ENCODE measurements around the gene AQP12A. TPM values are rescaled to one million over a fixed set of nuclear protein-coding genes. Genes with fewer than 3 reads are reported as not detected.
"Not testable (repeated sequence)": the region's sequence is repeated elsewhere in the genome, so short reads cannot be mapped to it uniquely, and the experiment has no call there.

AQP12A gene
- total RNA-seq, 1 donor from 2014 or later: not detected

DNA sequence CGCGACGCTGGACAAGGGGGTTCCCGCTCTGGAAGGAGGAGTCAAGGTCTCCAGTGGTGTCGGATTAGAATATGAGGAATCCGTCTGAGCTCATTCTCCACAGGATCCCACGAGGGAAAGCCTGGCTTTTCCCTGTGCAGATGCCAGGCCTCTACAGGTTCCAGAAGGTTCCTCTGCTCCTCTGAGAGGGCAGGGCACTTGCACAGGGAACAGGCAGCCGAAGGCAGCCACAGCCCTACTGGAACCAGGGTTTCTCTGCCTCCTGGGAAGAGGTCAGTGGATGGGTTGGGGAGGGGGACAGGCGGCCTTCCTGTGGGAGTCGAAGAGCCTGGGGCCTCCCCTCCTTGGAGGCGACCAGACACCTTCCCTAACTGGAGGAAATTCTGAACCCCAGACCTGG, 1.7 kb upstream of the AQP12A start:
- DNase-seq (ENCODE audit: low read depth, low spot score): no peak
- Mint-ChIP-seq H3K27ac (ENCODE audit: unreplicated experiment) (no peak overlapping the region), H3K27me3 (ENCODE audit: low read depth) (peaks cover 2% of the 10 kb centered on the region), H3K36me3 (ENCODE audit: low read depth) (no peaks in the 10 kb centered on the region), H3K4me1 (no peaks in the 10 kb centered on the region), H3K9me3 (no peaks in the 10 kb centered on the region), H3K4me3 (no peak overlapping the region)
- TF ChIP-seq, protein P1, sequence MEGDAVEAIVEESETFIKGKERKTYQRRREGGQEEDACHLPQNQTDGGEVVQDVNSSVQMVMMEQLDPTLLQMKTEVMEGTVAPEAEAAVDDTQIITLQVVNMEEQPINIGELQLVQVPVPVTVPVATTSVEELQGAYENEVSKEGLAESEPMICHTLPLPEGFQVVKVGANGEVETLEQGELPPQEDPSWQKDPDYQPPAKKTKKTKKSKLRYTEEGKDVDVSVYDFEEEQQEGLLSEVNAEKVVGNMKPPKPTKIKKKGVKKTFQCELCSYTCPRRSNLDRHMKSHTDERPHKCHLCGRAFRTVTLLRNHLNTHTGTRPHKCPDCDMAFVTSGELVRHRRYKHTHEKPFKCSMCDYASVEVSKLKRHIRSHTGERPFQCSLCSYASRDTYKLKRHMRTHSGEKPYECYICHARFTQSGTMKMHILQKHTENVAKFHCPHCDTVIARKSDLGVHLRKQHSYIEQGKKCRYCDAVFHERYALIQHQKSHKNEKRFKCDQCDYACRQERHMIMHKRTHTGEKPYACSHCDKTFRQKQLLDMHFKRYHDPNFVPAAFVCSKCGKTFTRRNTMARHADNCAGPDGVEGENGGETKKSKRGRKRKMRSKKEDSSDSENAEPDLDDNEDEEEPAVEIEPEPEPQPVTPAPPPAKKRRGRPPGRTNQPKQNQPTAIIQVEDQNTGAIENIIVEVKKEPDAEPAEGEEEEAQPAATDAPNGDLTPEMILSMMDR (conservative IDR thresholded peaks at IDR 0.05): no peak

DNA sequence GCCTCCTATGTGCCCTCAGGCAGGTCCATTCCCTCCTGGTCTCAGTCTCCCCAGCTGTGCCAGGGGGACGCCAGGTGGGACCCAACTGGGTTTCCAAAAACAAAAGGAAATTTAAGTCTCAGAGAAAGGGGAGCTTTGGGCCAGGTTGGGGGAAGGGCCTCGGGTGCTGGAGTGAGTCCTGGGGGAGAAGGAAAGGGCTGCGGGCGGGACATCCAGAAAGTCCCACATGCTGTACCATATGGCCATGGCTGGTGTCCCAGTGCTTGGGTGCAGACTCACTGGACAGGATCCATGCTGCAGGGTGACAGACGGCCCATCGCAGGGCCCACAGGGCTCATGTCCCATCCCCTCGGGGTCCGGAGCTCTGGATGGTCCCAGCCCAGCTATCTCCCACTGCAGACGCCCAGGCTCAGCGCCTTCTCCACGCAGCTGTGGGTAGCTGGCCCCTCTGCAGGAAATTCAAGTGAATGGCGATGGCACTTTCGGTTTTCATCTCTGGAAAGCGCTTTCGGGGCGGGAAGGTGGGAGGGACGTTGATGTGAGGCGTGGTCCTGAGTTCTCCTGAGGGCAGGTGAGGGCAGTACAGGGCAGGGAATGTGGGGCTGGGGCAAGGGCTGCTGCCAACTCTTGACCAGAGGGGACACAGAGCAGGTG, 1.1 kb upstream of the AQP12A start:
- DNase-seq (ENCODE audit: low read depth, low spot score); H3K27ac Mint-ChIP-seq (ENCODE audit: unreplicated experiment); H3K4me1 Mint-ChIP-seq; H3K27me3 Mint-ChIP-seq (ENCODE audit: low read depth); H3K36me3 Mint-ChIP-seq (ENCODE audit: low read depth); H3K9me3 Mint-ChIP-seq; H3K4me3 Mint-ChIP-seq: not testable (repeated sequence)

DNA sequence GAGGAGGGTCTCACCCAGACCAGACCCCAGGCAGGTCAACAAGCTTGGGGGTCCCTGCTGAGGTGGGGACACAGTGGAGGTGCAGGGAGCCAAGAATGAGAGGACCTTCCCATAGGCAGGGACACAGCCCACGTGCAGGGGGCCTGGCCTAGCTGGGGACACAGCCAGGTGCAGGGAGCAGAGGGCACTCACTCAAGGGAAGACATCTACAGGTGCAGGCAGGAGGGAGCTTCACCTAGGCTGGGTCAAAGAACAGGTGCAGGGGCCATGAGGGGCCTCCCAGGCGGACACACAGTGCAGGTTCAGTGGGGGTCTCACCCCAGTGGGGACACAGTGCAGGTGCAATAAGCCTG, 615 bp upstream of the AQP12A start:
- not testable (repeated sequence) for H3K27me3 Mint-ChIP-seq (ENCODE audit: low read depth); H3K27ac Mint-ChIP-seq (ENCODE audit: unreplicated experiment); H3K4me3 Mint-ChIP-seq; DNase-seq (ENCODE audit: low read depth, low spot score); H3K4me1 Mint-ChIP-seq; H3K9me3 Mint-ChIP-seq; H3K36me3 Mint-ChIP-seq (ENCODE audit: low read depth)

DNA sequence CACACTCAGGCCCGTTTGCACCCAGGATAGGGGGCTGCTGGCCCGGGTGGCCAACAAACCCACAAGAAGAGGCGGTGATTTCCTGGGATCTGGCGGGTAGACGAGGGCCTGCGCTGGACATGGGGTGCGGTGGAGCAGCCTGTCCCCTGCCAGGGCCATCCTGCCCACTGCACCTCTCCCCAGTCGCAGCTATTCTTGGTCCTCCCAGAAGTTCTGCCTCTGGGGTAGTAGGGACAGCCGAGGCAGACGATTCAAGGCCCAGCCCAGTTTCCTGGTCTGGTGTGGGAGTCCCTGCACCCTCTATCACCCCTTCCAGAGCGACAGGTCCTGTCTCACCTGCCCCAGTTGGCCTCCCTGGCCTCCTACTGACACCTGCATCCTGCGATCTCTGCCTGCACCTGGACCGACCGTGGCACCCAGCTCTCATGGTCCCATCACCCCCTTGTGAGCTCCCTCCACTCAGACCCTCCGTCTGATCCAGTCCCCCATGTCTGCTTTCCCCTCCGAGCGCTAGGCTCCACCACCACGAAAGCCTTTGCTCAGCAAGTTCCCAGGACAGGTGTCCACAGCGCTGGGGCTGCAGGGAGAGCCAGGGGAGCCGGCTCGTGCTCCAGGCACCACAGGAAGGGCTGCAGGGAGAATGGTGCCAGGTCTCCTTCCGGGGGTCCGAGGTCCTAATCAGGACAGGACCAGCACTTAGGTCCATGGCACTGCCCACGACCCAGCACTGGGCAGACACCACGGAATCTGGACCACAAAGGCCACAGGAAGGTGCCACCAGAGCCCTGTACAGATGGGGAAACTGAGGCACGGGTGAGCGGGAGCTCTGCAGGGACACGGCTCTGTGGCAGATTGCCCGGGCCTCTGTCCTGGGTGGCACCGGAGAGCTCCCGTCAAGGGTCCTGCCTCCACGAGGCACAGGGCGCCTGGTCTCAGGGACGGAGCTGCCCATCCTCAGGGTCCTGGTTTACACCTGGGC, 1.2 kb downstream of the AQP12A start:
- not testable (repeated sequence) for DNase-seq (ENCODE audit: low read depth, low spot score)

DNA sequence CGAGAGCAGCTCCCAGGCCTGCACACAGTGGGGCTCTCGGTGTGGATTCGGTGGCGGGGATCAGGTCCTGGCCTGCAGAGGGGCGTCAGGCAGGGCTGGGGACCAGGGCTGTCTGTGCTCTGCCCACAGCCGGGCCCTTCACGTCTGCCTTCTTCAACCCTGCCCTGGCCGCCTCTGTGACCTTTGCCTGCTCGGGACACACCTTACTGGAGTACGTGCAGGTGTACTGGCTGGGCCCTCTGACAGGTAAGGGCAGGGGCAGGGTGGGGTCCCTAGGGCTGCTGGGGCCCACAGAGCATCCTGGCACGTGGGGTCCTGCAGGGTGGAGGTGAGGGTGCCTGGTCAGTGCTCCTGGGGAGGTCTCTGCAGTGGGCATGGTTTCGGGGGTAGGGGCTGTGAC, 2.6 kb downstream of the AQP12A start:
- not testable (repeated sequence) for H3K9me3 Mint-ChIP-seq; H3K27ac Mint-ChIP-seq (ENCODE audit: unreplicated experiment); DNase-seq (ENCODE audit: low read depth, low spot score); H3K4me1 Mint-ChIP-seq; H3K36me3 Mint-ChIP-seq (ENCODE audit: low read depth); H3K27me3 Mint-ChIP-seq (ENCODE audit: low read depth); H3K4me3 Mint-ChIP-seq

More for the DNA sequence above, 1.2 kb downstream of the AQP12A start:
- H3K27ac Mint-ChIP-seq (ENCODE audit: unreplicated experiment); H3K4me1 Mint-ChIP-seq; H3K4me3 Mint-ChIP-seq; H3K36me3 Mint-ChIP-seq (ENCODE audit: low read depth); H3K27me3 Mint-ChIP-seq (ENCODE audit: low read depth); H3K9me3 Mint-ChIP-seq: not testable (repeated sequence)

DNA sequence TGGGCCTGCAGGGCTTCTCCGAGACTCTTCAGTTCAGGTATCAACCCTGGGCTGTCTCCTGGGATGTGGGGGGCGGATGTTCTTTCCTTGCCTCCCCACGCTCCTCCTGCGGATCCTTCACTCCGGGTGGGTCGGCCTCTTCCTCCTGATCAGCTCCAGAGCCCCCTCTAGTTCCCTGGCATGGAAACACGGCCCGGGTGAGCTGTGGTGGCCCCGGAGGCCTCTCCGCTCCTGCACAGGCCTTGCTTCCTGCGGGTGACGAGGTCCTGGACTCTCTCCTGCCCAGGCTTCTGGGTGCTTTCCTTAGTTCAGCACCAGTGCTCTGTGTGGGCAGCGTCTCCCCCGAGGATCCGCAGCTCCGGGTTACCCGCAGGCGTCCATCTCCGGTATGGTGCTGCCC, 3.9 kb downstream of the AQP12A start:
- H3K27ac Mint-ChIP-seq (ENCODE audit: unreplicated experiment); H3K27me3 Mint-ChIP-seq (ENCODE audit: low read depth); H3K9me3 Mint-ChIP-seq; DNase-seq (ENCODE audit: low read depth, low spot score); H3K36me3 Mint-ChIP-seq (ENCODE audit: low read depth); H3K4me1 Mint-ChIP-seq; H3K4me3 Mint-ChIP-seq: not testable (repeated sequence)

DNA sequence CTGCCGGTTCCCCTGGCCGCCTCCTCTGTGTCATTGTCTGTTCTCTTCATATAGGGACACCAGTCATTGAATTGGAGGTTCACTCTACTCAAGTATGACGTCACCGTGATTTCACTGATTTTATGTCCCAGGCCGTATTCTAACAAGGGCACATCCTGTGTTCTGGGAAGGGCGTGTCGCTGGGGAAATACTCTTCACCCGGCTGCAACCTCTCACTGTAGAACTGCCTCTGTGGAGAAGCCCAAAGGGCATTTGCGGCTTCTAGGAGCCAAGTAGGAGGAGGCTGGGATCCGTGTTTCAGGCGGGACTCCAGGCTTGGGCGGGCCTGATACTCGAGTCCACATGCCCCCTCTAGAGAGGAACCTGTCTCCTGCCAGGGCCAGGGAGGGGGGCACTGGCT, 4.8 kb downstream of the AQP12A start:
- H3K36me3 Mint-ChIP-seq (ENCODE audit: low read depth); H3K27ac Mint-ChIP-seq (ENCODE audit: unreplicated experiment); H3K9me3 Mint-ChIP-seq; DNase-seq (ENCODE audit: low read depth, low spot score); H3K27me3 Mint-ChIP-seq (ENCODE audit: low read depth); H3K4me1 Mint-ChIP-seq; H3K4me3 Mint-ChIP-seq: not testable (repeated sequence)

DNA sequence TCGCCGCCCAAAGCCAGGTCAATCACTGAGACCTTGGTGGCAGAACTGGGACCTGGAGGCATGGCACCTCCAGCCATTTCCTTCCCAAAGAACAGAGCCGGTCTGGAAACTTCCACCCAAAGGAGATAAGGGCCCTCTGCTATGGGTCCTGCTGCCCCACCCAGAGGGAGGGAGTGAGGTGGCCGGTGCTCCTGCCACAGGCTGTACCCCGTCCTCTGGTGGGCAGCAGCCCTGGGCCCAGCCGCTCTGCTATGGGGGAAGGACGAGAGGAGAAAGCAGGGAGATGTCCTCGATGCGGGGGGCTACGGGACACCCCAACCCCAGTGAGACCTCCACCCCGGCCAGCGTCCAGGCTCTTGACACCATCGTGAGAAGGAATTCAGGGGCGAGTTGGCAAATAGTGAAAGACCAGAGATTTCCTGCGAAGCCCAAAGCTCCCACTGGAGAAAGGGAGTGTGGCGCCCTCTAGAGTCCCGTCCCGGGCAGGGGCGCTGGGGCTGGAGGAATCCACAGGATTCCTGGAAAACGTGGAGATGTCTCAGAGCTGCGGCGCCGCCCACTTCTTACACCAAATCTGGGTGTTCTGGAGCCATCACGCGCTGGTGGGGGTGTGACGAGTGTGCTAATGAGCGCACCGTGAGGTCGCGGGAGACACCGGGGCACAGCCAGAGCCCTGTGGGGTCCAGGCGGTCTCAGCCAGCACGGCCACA, 7.3 kb downstream of the AQP12A start:
- not testable (repeated sequence) for H3K4me1 Mint-ChIP-seq; DNase-seq (ENCODE audit: low read depth, low spot score); H3K27ac Mint-ChIP-seq (ENCODE audit: unreplicated experiment); H3K9me3 Mint-ChIP-seq; H3K27me3 Mint-ChIP-seq (ENCODE audit: low read depth); H3K4me3 Mint-ChIP-seq; H3K36me3 Mint-ChIP-seq (ENCODE audit: low read depth)

DNA sequence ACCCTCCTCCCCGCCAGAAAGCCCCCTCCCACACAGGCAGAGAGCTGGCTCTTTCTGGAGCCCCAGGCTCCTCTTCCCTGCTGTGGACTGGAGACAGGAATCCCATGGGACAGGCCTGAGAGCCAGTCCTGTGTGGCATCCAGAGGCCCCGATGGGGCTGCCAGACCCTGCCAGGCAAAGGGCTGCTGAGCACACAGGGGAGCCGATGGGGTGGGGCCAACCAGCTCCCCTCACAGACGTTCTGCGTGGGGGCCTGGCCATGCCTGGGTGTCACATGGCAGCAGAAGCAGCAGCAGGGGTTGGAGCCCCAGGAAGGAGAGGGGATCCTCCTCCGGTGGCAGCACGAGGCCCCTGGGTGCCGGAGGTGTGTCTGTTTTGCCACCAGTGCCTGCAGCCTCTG, 8.2 kb downstream of the AQP12A start:
- H3K36me3 Mint-ChIP-seq (ENCODE audit: low read depth); H3K4me1 Mint-ChIP-seq; DNase-seq (ENCODE audit: low read depth, low spot score): not testable (repeated sequence)

DNA sequence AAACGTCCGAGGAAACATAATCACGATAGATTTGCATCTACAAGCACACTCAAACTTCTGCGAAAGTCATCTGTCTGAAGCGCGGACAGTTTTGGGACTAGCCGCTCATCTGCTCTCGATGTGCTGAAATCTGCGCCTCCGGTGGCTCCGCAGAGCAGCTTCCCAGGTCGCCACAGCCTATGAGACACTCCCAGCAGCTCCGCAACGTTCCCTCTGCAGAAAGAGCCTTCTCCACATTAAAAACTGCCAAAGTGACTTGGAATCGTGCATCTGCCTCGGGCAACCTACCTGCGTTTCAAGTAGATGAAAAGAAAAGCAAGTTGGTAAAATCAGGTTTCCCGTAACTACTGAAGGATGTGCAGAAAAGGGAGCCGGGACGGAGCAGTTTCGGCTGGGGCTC, 8.9 kb downstream of the AQP12A start:
- not testable (repeated sequence) for H3K4me3 Mint-ChIP-seq; H3K36me3 Mint-ChIP-seq (ENCODE audit: low read depth); H3K4me1 Mint-ChIP-seq; H3K9me3 Mint-ChIP-seq; H3K27ac Mint-ChIP-seq (ENCODE audit: unreplicated experiment); H3K27me3 Mint-ChIP-seq (ENCODE audit: low read depth); DNase-seq (ENCODE audit: low read depth, low spot score)

More for the DNA sequence above, 8.2 kb downstream of the AQP12A start:
- not testable (repeated sequence) for H3K9me3 Mint-ChIP-seq; H3K27me3 Mint-ChIP-seq (ENCODE audit: low read depth); H3K27ac Mint-ChIP-seq (ENCODE audit: unreplicated experiment); H3K4me3 Mint-ChIP-seq

Data from neural crest cell (in vitro differentiated cells).